ENCODE measurements around the gene H2BW1. TPM values are rescaled to one million over a fixed set of nuclear protein-coding genes. Genes with fewer than 3 reads are reported as not detected.
"Not testable (repeated sequence)": the region's sequence is repeated elsewhere in the genome, so short reads cannot be mapped to it uniquely, and the experiment has no call there.

H2BW1 gene
- not detected in 2 replicates for polyA plus RNA-seq (2013)

GRCh38 chrX:104013606-104014005 is at the start of gene H2BW1:
Gene H2BW1, minus strand, starts transcription at chrX:104013708. Its CDS starts 132 bp downstream, at chrX:104013576.
- Histone ChIP-seq H4K12ac (ENCODE audit: low read depth, low read length) (no peak within 1 kb of the TSS), H3K4me3 (ENCODE audit: low read depth, low read length) (no peak within 1 kb of the TSS), H2BK120ac (ENCODE audit: insufficient read depth, low read length, poor library complexity) (no peak within 1 kb of the TSS), H3K9ac (ENCODE audit: low read length) (no peak within 1 kb of the TSS), H3K79me1 (ENCODE audit: low read length) (no peaks in the 10 kb centered on the region), H2BK5ac (ENCODE audit: low read depth, low read length, poor library complexity) (no peak within 1 kb of the TSS), H3K4me1 (ENCODE audit: control insufficient read depth in 1 of 2, insufficient read depth in 2 of 2, low read length in 2 of 2) (no peaks in the 10 kb centered on the region), H3K27me3 (ENCODE audit: insufficient read depth, low read length) (no peaks in the 10 kb centered on the region), H3K23ac (ENCODE audit: low read length) (no peak within 1 kb of the TSS), H3K18ac (ENCODE audit: low read length) (no peak within 1 kb of the TSS), H3K36me3 (ENCODE audit: control insufficient read depth in 1 of 2, insufficient read depth in 2 of 2, low read length in 2 of 2) (no peaks in the 10 kb centered on the region), H2AK5ac (ENCODE audit: low read length) (no peak within 1 kb of the TSS), H3K27ac (ENCODE audit: low read depth, low read length) (no peak within 1 kb of the TSS), H3K14ac (ENCODE audit: low read length) (no peak within 1 kb of the TSS), H3K79me2 (ENCODE audit: control insufficient read depth, insufficient read depth, low read length, poor library complexity) (no peaks in the 10 kb centered on the region), H2BK12ac (ENCODE audit: low read length) (no peak within 1 kb of the TSS), H3K4me2 (ENCODE audit: low read length) (no peak within 1 kb of the TSS), H2AFZ (ENCODE audit: insufficient read depth, low read length, poor library complexity) (no peak within 1 kb of the TSS), H4K91ac (ENCODE audit: low read depth, low read length) (no peak within 1 kb of the TSS), H4K8ac (ENCODE audit: low read depth, low read length) (no peak within 1 kb of the TSS), H3K4ac (ENCODE audit: low read depth, low read length) (no peak within 1 kb of the TSS), H3K9me3 (ENCODE audit: insufficient read depth, low read depth, low read length) (no peaks in the 10 kb centered on the region)
- no peak for DNase-seq
- WGBS (ENCODE audit: extremely low coverage, insufficient coverage, insufficient read length) = no CpG with 5 or more reads among the region's 20 CpGs

- not testable (repeated sequence) for H3K4me2 ChIP-seq (ENCODE audit: low read length); H3K9me3 ChIP-seq (ENCODE audit: insufficient read depth, low read depth, low read length); H4K8ac ChIP-seq (ENCODE audit: low read depth, low read length); H3K9ac ChIP-seq (ENCODE audit: low read length); H3K27me3 ChIP-seq (ENCODE audit: insufficient read depth, low read length); H3K23ac ChIP-seq (ENCODE audit: low read length); H4K91ac ChIP-seq (ENCODE audit: low read depth, low read length); H2BK120ac ChIP-seq (ENCODE audit: insufficient read depth, low read length, poor library complexity); H2AFZ ChIP-seq (ENCODE audit: insufficient read depth, low read length, poor library complexity); H3K18ac ChIP-seq (ENCODE audit: low read length); H3K4me3 ChIP-seq (ENCODE audit: low read depth, low read length); H3K27ac ChIP-seq (ENCODE audit: low read depth, low read length); H3K36me3 ChIP-seq (ENCODE audit: control insufficient read depth in 1 of 2, insufficient read depth in 2 of 2, low read length in 2 of 2); H2AK5ac ChIP-seq (ENCODE audit: low read length); H3K4ac ChIP-seq (ENCODE audit: low read depth, low read length); DNase-seq; H2BK12ac ChIP-seq (ENCODE audit: low read length); H3K4me1 ChIP-seq (ENCODE audit: control insufficient read depth in 1 of 2, insufficient read depth in 2 of 2, low read length in 2 of 2); H3K79me2 ChIP-seq (ENCODE audit: control insufficient read depth, insufficient read depth, low read length, poor library complexity); H3K14ac ChIP-seq (ENCODE audit: low read length); H2BK5ac ChIP-seq (ENCODE audit: low read depth, low read length, poor library complexity); H3K79me1 ChIP-seq (ENCODE audit: low read length); H4K12ac ChIP-seq (ENCODE audit: low read depth, low read length)
- WGBS (ENCODE audit: extremely low coverage, insufficient coverage, insufficient read length) = no CpG with 5 or more reads among the region's 18 CpGs
Measured at GRCh38 chrX:104062636-104063035, 49.1 kb upstream of the H2BW1 start.

GRCh38 chrX:104054956-104055355 is 41.4 kb upstream of the H2BW1 start:
- not testable (repeated sequence) for H3K18ac ChIP-seq (ENCODE audit: low read length); H4K8ac ChIP-seq (ENCODE audit: low read depth, low read length); H2BK120ac ChIP-seq (ENCODE audit: insufficient read depth, low read length, poor library complexity); H3K27ac ChIP-seq (ENCODE audit: low read depth, low read length); H3K4me2 ChIP-seq (ENCODE audit: low read length); H3K36me3 ChIP-seq (ENCODE audit: control insufficient read depth in 1 of 2, insufficient read depth in 2 of 2, low read length in 2 of 2); H3K23ac ChIP-seq (ENCODE audit: low read length); H3K4me3 ChIP-seq (ENCODE audit: low read depth, low read length); H3K79me1 ChIP-seq (ENCODE audit: low read length); H2BK5ac ChIP-seq (ENCODE audit: low read depth, low read length, poor library complexity); H3K27me3 ChIP-seq (ENCODE audit: insufficient read depth, low read length); H3K9me3 ChIP-seq (ENCODE audit: insufficient read depth, low read depth, low read length); H2AFZ ChIP-seq (ENCODE audit: insufficient read depth, low read length, poor library complexity); H3K79me2 ChIP-seq (ENCODE audit: control insufficient read depth, insufficient read depth, low read length, poor library complexity); H4K91ac ChIP-seq (ENCODE audit: low read depth, low read length); H3K4me1 ChIP-seq (ENCODE audit: control insufficient read depth in 1 of 2, insufficient read depth in 2 of 2, low read length in 2 of 2); DNase-seq; H3K14ac ChIP-seq (ENCODE audit: low read length); H3K9ac ChIP-seq (ENCODE audit: low read length); H3K4ac ChIP-seq (ENCODE audit: low read depth, low read length); H2AK5ac ChIP-seq (ENCODE audit: low read length); H4K12ac ChIP-seq (ENCODE audit: low read depth, low read length); H2BK12ac ChIP-seq (ENCODE audit: low read length)
- no CpG with 5 or more reads among the region's 13 CpGs for WGBS (ENCODE audit: extremely low coverage, insufficient coverage, insufficient read length)

- H4K12ac ChIP-seq (ENCODE audit: low read depth, low read length) = no peak overlapping the region
- no peak for DNase-seq
- no peak overlapping the region for H2BK12ac ChIP-seq (ENCODE audit: low read length)
- no peak overlapping the region for H3K18ac ChIP-seq (ENCODE audit: low read length)
- no peaks in the 10 kb centered on the region for H3K27me3 ChIP-seq (ENCODE audit: insufficient read depth, low read length)
- no peak overlapping the region for H4K8ac ChIP-seq (ENCODE audit: low read depth, low read length)
- H2AK5ac ChIP-seq (ENCODE audit: low read length) = no peak overlapping the region
- H2BK120ac ChIP-seq (ENCODE audit: insufficient read depth, low read length, poor library complexity) = no peak overlapping the region
- H3K4me3 ChIP-seq (ENCODE audit: low read depth, low read length) = no peak overlapping the region
- no peak overlapping the region for H3K4ac ChIP-seq (ENCODE audit: low read depth, low read length)
- H3K23ac ChIP-seq (ENCODE audit: low read length) = no peak overlapping the region
- H3K79me2 ChIP-seq (ENCODE audit: control insufficient read depth, insufficient read depth, low read length, poor library complexity) = no peaks in the 10 kb centered on the region
- no peak overlapping the region for H3K4me2 ChIP-seq (ENCODE audit: low read length)
- no peak overlapping the region for H3K14ac ChIP-seq (ENCODE audit: low read length)
- H2AFZ ChIP-seq (ENCODE audit: insufficient read depth, low read length, poor library complexity) = no peak overlapping the region
- WGBS (ENCODE audit: extremely low coverage, insufficient coverage, insufficient read length) = no CpG with 5 or more reads among the region's 13 CpGs
- H3K4me1 ChIP-seq (ENCODE audit: control insufficient read depth in 1 of 2, insufficient read depth in 2 of 2, low read length in 2 of 2) = no peaks in the 10 kb centered on the region
- H4K91ac ChIP-seq (ENCODE audit: low read depth, low read length) = no peak overlapping the region
- H3K9me3 ChIP-seq (ENCODE audit: insufficient read depth, low read depth, low read length) = no peaks in the 10 kb centered on the region
- no peak overlapping the region for H3K9ac ChIP-seq (ENCODE audit: low read length)
- H3K79me1 ChIP-seq (ENCODE audit: low read length) = no peaks in the 10 kb centered on the region
- H3K36me3 ChIP-seq (ENCODE audit: control insufficient read depth in 1 of 2, insufficient read depth in 2 of 2, low read length in 2 of 2) = no peaks in the 10 kb centered on the region
- H3K27ac ChIP-seq (ENCODE audit: low read depth, low read length) = no peak overlapping the region
- H2BK5ac ChIP-seq (ENCODE audit: low read depth, low read length, poor library complexity) = no peak overlapping the region
Measured at GRCh38 chrX:104047171-104047570, 33.7 kb upstream of the H2BW1 start.
